Testis (tissue), 3 donors: ENCODE data around the gene ATP1A1. TPM values are rescaled to one million over a fixed set of nuclear protein-coding genes. Genes with fewer than 3 reads are reported as not detected.

Experiments used
- DNase-seq: peaks from one replicate; pipeline ENCODE4 v3.0.0-alpha.2; 2019
- H3K27ac ChIP-seq, 2 donors: fragments of 200-600 bp; sonication (generic); one replicate each; pipeline ENCODE4 v1.5.1; 2019
- H3K27me3 ChIP-seq: fragments of 200-600 bp; sonication (generic); one replicate; pipeline ENCODE4 v1.5.1; 2019
- H3K36me3 ChIP-seq: fragments of 200-600 bp; sonication (generic); one replicate; pipeline ENCODE4 v1.5.1; 2017; ENCODE audit warnings: low read depth; ENCODE audit errors: missing control alignments
- H3K4me1 ChIP-seq: fragments of 200-600 bp; sonication (generic); one replicate; pipeline ENCODE4 v1.5.1; 2019
- H3K4me3 ChIP-seq, 2 donors: fragments of 200-600 bp; sonication (generic); one replicate each; pipeline ENCODE4 v1.5.1; 2017 to 2019
- H3K9me3 ChIP-seq: fragments of 200-600 bp; sonication (generic); one replicate; pipeline ENCODE4 v1.5.1; 2017
- POLR2A ChIP-seq: fragments of 450-650 bp; IDR thresholded peaks from one replicate; pipeline ENCODE4 v1.6.1; 2017; ENCODE audit warnings: antibody characterized with exemption, mild to moderate bottlenecking, moderate library complexity
- WGBS, 2 donors: methylation state at CpG; one replicate each; pipeline ENCODE4 v1.1.5; 2018; 5-methylcytosine and 5-hydroxymethylcytosine counted together
- intact Hi-C: fragments of 100-400 bp; cut with DNase I; formaldehyde crosslinking; loops from one replicate; pipeline ENCODE4 v1.15.1; 2023; ENCODE audit warnings: low total_unique reads
- polyA plus RNA-seq: library from polyadenylated mRNA; stranded (reverse); fragments of 350-450 nt; fragmentation: Illumina TruSeq; extraction: RNeasy Lipid Tissue Mini Kit (QIAGEN cat#74804); gene quantifications from one replicate; pipeline ENCODE4 v1.2.3, GENCODE V29; 2014; ENCODE audit warnings: low read depth, low replicate concordance; ENCODE audit not compliant: insufficient read depth
- total RNA-seq, 2 donors: library from RNA; depleted of rRNA; stranded (reverse); fragments of >200 nt; gene quantifications; one replicate each; pipeline ENCODE4 v1.2.3, GENCODE V29; 2016
- TF ChIP-seq, protein P1 (sequence below), 3 experiments: fragments of 450-650 bp in 2 of 3; fragments of 200-600 bp in 1 of 3; sonication (generic) in 1 of 3; IDR thresholded peaks; one replicate each; pipeline ENCODE4 v1.5.1; 2016 to 2019; ENCODE audit warnings: antibody characterized with exemption in 3 of 3, mild to moderate bottlenecking in 2 of 3, moderate library complexity in 1 of 3

The ATP1A1 gene
- total and polyA plus RNA-seq, 3 donors from 2014 or later: 394 to 561 (median 444) TPM

GRCh38 chr1:116431870-116432500 lies 58.9 kb downstream of the ATP1A1 start:
- no peak for TF ChIP-seq POLR2A
- TF ChIP-seq, protein P1, sequence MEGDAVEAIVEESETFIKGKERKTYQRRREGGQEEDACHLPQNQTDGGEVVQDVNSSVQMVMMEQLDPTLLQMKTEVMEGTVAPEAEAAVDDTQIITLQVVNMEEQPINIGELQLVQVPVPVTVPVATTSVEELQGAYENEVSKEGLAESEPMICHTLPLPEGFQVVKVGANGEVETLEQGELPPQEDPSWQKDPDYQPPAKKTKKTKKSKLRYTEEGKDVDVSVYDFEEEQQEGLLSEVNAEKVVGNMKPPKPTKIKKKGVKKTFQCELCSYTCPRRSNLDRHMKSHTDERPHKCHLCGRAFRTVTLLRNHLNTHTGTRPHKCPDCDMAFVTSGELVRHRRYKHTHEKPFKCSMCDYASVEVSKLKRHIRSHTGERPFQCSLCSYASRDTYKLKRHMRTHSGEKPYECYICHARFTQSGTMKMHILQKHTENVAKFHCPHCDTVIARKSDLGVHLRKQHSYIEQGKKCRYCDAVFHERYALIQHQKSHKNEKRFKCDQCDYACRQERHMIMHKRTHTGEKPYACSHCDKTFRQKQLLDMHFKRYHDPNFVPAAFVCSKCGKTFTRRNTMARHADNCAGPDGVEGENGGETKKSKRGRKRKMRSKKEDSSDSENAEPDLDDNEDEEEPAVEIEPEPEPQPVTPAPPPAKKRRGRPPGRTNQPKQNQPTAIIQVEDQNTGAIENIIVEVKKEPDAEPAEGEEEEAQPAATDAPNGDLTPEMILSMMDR (IDR thresholded peaks at IDR 0.05): no peak
- H3K27ac ChIP-seq: peak overlapping the region; percentile 4 to 53
- no peak for DNase-seq
- 77 to 81% methylated on average over 7 of the region's 7 CpGs for WGBS, 2 donors
- H3K9me3 ChIP-seq: no peaks in the 10 kb centered on the region
- no peak overlapping the region for H3K4me3 ChIP-seq
- no peaks in the 10 kb centered on the region for H3K27me3 ChIP-seq
- intact Hi-C loops: no loop called here
- peaks cover 27% of the 10 kb centered on the region for H3K4me1 ChIP-seq
- no peaks in the 10 kb centered on the region for H3K36me3 ChIP-seq

- no peak for DNase-seq
- TF ChIP-seq, protein P1 (IDR thresholded peaks at IDR 0.05): no peak
- no peak for TF ChIP-seq POLR2A
- whole genome bisulfite sequencing, 2 donors: 70 to 71% methylated on average over 3 of the region's 3 CpGs
- Histone ChIP-seq H3K27ac (peak overlapping the region; percentile 4 to 53), H3K4me3 (no peak overlapping the region), H3K27me3 (no peaks in the 10 kb centered on the region), H3K4me1 (peaks cover 27% of the 10 kb centered on the region), H3K36me3 (no peaks in the 10 kb centered on the region), H3K9me3 (no peaks in the 10 kb centered on the region)
- intact Hi-C loops: no loop called here
Observed at GRCh38 chr1:116432655-116433265, 59.7 kb downstream of the ATP1A1 start.

DNA sequence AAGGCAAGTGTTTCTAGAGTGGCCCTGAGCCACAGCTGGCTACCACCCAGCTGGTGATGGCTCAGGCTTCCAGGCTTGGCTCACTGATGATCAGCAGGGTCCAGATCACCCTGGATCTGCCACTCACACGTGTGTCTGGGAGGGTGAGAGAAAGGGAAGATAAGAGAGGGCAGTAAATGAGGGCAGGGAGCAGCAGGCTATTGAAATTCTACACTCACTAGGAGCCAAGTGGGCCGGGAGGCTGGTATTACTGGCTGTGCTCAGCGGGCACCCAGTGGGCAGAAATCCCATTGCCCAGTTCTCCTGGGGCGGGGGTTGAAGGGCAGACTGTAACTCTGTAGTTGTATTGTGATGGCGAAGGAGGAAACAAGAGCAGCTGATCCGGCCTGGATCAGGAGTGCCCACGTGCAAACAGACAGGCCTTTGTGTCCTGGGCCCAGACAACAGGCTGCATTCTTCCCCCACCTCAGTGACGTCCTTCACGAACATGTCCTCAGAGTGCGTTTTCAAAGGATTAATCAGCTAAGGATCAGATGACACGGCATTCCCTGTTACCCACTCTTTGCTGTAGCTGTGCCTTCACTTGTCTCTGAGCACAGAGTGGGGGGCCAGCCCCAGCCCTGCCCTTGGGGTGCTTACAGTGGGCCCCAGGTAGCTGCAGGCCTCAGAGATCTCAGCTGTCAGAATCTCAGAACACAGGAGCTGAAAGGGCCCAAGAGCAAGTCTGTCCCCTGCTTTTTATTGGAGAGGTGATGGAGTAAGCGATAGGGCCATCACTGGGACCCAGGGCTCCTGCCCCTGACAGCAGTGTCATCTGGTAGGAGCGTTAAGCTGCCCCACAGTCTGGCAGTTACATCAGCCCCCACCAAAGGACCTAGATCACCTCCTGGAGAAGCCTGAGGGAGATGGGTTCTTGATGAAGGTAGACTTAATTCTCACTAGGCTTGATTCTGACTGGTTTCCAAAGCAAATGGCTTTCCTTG lies 60.5 kb downstream of the ATP1A1 start:
- Histone ChIP-seq H3K27ac (peak overlapping the region; percentile 58 to 81), H3K36me3 (no peaks in the 10 kb centered on the region), H3K4me3 (no peak overlapping the region), H3K4me1 (peaks cover 27% of the 10 kb centered on the region), H3K27me3 (no peaks in the 10 kb centered on the region), H3K9me3 (no peaks in the 10 kb centered on the region)
- intact Hi-C loops: no loop called here
- TF ChIP-seq POLR2A: no peak
- TF ChIP-seq, protein P1 (IDR thresholded peaks at IDR 0.05): no peak
- WGBS, 2 donors: 73 to 75% methylated on average over 10 to 13 of the region's 13 CpGs
- DNase-seq: peak; percentile 95

GRCh38 chr1:116434849-116435248 lies 61.8 kb downstream of the ATP1A1 start:
- 90 to 93% methylated on average over 3 of the region's 3 CpGs for WGBS, 2 donors
- no peaks in the 10 kb centered on the region for H3K36me3 ChIP-seq
- intact Hi-C loops: no loop called here
- no peak for TF ChIP-seq POLR2A
- H3K27me3 ChIP-seq: no peaks in the 10 kb centered on the region
- DNase-seq: no peak
- no peak overlapping the region for H3K4me3 ChIP-seq
- peaks cover 25% of the 10 kb centered on the region for H3K4me1 ChIP-seq
- H3K27ac ChIP-seq: peak overlapping the region in 1 of 2 donors; percentile 58
- H3K9me3 ChIP-seq: no peaks in the 10 kb centered on the region
